ENCODE results near the gene MDH1B. TPM values are rescaled to one million over a fixed set of nuclear protein-coding genes. Genes with fewer than 3 reads are reported as not detected.

MDH1B gene
- total and polyA plus RNA-seq, 2 donors (not counting 3 experiments of a cell fraction or from before 2014, with no cell fraction given): 0.29 TPM; not detected in 1

- no peaks in the 10 kb centered on the region for H3K9me3 ChIP-seq (replicated peaks; ENCODE audit: control insufficient read depth, insufficient read depth, low read length)
- dilution Hi-C loops (cut with MboI; ENCODE audit: extremely low pct_ligation_motif_present, low sequenced_read_pairs) (no loop called here), intact Hi-C loops (cut with micrococcal nuclease) (no loop called here)
- no peaks in the 10 kb centered on the region for H3K27me3 ChIP-seq (ENCODE audit: control insufficient read depth in 2 of 2, insufficient read depth in 2 of 2, low read length in 2 of 2)
- H3K36me3 ChIP-seq (ENCODE audit: control insufficient read depth in 2 of 2, extremely low read depth in 1 of 2, insufficient read depth in 2 of 2, low read length in 2 of 2): no peaks in the 10 kb centered on the region
- H3K4me2 ChIP-seq (ENCODE audit: insufficient read depth, low read length): no peak overlapping the region
- no peaks in the 10 kb centered on the region for H3K4me1 ChIP-seq (ENCODE audit: control insufficient read depth, extremely low read depth, insufficient read depth, low read length)
- no peak for FAIRE-seq
- DNase-seq (ENCODE audit: low read depth, low spot score): no peak
- H2AFZ ChIP-seq (ENCODE audit: low read depth, low read length): no peak overlapping the region
- no peaks in the 10 kb centered on the region for H4K20me1 ChIP-seq (replicated peaks; ENCODE audit: control insufficient read depth, extremely low read depth, insufficient read depth, low read length)
- H3K4me3 ChIP-seq (replicated peaks in 1 of 3; ENCODE audit: insufficient read depth in 1 of 3, low read depth in 1 of 3, low read length in 3 of 3): no peak overlapping the region
- no peak overlapping the region for H3K9ac ChIP-seq (replicated peaks; ENCODE audit: extremely low read depth, insufficient read depth, low read length)
- ChIA-PET POLR2A (no interaction called here), CTCF (interaction anchor here (1.4 kb wide), 1 partner anchor 49 kb away, joined by 3 read pairs; no protein-coding TSS in a partner anchor)
- TF ChIP-seq POLR2AphosphoS5 (IDR thresholded peaks at IDR 0.05; ENCODE audit: insufficient read depth, low read depth, low read length): no peak
- TF ChIP-seq MYC (IDR thresholded peaks at IDR 0.05; ENCODE audit: low read depth, low read length): no peak
- no peak for TF ChIP-seq GATA2 (IDR thresholded peaks at IDR 0.05; ENCODE audit: insufficient read depth, insufficient read length, low read depth, low read length)
- TF ChIP-seq EZH2 (IDR thresholded peaks at IDR 0.05; ENCODE audit: borderline replicate concordance, low read depth, low read length, severe bottlenecking): no peak
- TF ChIP-seq JUN (IDR thresholded peaks at IDR 0.05; ENCODE audit: borderline replicate concordance, insufficient read depth, insufficient read length, low read depth): no peak
- TF ChIP-seq FOS (IDR thresholded peaks at IDR 0.05; ENCODE audit: borderline replicate concordance, insufficient read depth, low read length): no peak
- no TSS peak for BruUV-seq (replicated peaks)
- no peak overlapping the region for H3K27ac ChIP-seq (ENCODE audit: insufficient read depth, low read depth, low read length)
- no peaks in the 10 kb centered on the region for H3K79me2 ChIP-seq (ENCODE audit: control insufficient read depth, insufficient read depth, low read length)
- no peaks in the 10 kb centered on the region for H3K9me1 ChIP-seq (replicated peaks; ENCODE audit: control insufficient read depth, extremely low read depth, insufficient read depth, low read length)
Measured at GRCh38 chr2:206688990-206689389, 76.1 kb downstream of the MDH1B start.

DNA sequence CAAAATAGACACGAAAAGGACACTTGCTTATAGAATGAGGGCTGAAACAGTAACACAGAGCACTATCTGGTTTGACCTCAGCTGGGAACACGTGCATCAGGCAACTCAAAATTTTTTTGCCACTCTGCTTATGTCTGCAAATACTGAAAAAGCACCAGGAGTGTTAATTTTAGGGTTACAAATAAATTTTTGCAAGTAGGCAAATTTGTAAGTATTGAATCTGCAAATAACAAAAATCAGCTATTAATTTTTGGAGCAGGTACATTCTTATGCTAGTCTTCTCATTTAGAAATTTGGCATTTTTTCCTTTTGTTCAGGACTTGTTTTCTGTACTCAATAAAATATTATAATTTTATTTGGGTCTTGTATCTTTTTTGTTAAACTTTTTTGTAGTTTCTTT is 76.7 kb downstream of the MDH1B start:
- Histone ChIP-seq H3K36me3 (ENCODE audit: control insufficient read depth in 2 of 2, extremely low read depth in 1 of 2, insufficient read depth in 2 of 2, low read length in 2 of 2) (no peaks in the 10 kb centered on the region), H3K4me1 (ENCODE audit: control insufficient read depth, extremely low read depth, insufficient read depth, low read length) (no peaks in the 10 kb centered on the region), H3K27ac (ENCODE audit: insufficient read depth, low read depth, low read length) (no peak overlapping the region), H3K9ac (replicated peaks; ENCODE audit: extremely low read depth, insufficient read depth, low read length) (no peak overlapping the region), H3K9me1 (replicated peaks; ENCODE audit: control insufficient read depth, extremely low read depth, insufficient read depth, low read length) (no peaks in the 10 kb centered on the region), H2AFZ (ENCODE audit: low read depth, low read length) (no peak overlapping the region), H3K9me3 (replicated peaks; ENCODE audit: control insufficient read depth, insufficient read depth, low read length) (no peaks in the 10 kb centered on the region), H4K20me1 (replicated peaks; ENCODE audit: control insufficient read depth, extremely low read depth, insufficient read depth, low read length) (no peaks in the 10 kb centered on the region), H3K4me3 (replicated peaks in 1 of 3; ENCODE audit: insufficient read depth in 1 of 3, low read depth in 1 of 3, low read length in 3 of 3) (no peak overlapping the region), H3K79me2 (ENCODE audit: control insufficient read depth, insufficient read depth, low read length) (no peaks in the 10 kb centered on the region), H3K4me2 (ENCODE audit: insufficient read depth, low read length) (no peak overlapping the region), H3K27me3 (ENCODE audit: control insufficient read depth in 2 of 2, insufficient read depth in 2 of 2, low read length in 2 of 2) (no peaks in the 10 kb centered on the region)
- ChIA-PET POLR2A (no interaction called here), CTCF (interaction anchor here (1.4 kb wide), 1 partner anchor 49 kb away, joined by 3 read pairs; no protein-coding TSS in a partner anchor)
- BruUV-seq (replicated peaks): no TSS peak
- no peak for DNase-seq (ENCODE audit: low read depth, low spot score)
- intact Hi-C loops (cut with micrococcal nuclease) (no loop called here), dilution Hi-C loops (cut with MboI; ENCODE audit: extremely low pct_ligation_motif_present, low sequenced_read_pairs) (no loop called here)
- no peak for FAIRE-seq
- no peak for TF ChIP-seq EZH2 (IDR thresholded peaks at IDR 0.05; ENCODE audit: borderline replicate concordance, low read depth, low read length, severe bottlenecking)
- TF ChIP-seq GATA2 (IDR thresholded peaks at IDR 0.05; ENCODE audit: insufficient read depth, insufficient read length, low read depth, low read length): no peak
- TF ChIP-seq POLR2A (IDR thresholded peaks at IDR 0.05; ENCODE audit: low read depth, low read length): no peak
- TF ChIP-seq FOS (IDR thresholded peaks at IDR 0.05; ENCODE audit: borderline replicate concordance, insufficient read depth, low read length): no peak
- TF ChIP-seq, protein P1, sequence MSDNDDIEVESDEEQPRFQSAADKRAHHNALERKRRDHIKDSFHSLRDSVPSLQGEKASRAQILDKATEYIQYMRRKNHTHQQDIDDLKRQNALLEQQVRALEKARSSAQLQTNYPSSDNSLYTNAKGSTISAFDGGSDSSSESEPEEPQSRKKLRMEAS (IDR thresholded peaks at IDR 0.05; ENCODE audit: insufficient read depth, insufficient read length): no peak

Small RNA genes lying within 50 kb of the gene (microRNA-seq; reads per million reads assigned to microRNA genes)
- gene MIR3130-1 (ENCODE audit: borderline number of aligned reads, borderline replicate concordance) (not detected), gene MIR3130-2 (ENCODE audit: borderline number of aligned reads, borderline replicate concordance) (not detected)

Small RNA genes lying within 50 kb of the gene (small RNA-seq; reads per million reads assigned to genes)
- gene MIR3130-2 (ENCODE audit: insufficient read depth, insufficient read length, low read depth, low replicate concordance) (not detected), gene RF00019 (ENCODE audit: insufficient read depth, insufficient read length, low read depth, low replicate concordance) (not detected)

Other genes with a start within 250 kb of the MDH1B start
- not detected in 2 replicates for gene FAM237A, start 122.8 kb downstream of the MDH1B start, total RNA-seq
- not detected in 2 replicates for gene FAM237A, start 122.8 kb downstream of the MDH1B start, polyA plus RNA-seq
- 0.21 and 0.62 TPM in 2 replicates for gene DYTN, start 46.9 kb downstream of the MDH1B start, total RNA-seq
- 0.06 TPM in 1 of 2 replicates, not detected in the other for gene DYTN, start 46.9 kb downstream of the MDH1B start, polyA plus RNA-seq
- 22.6 and 24.1 TPM in 2 replicates for gene FASTKD2, start 278 bp upstream of the MDH1B start, total RNA-seq
- gene FASTKD2, start 278 bp upstream of the MDH1B start, polyA plus RNA-seq: 20.6 and 21.8 TPM in 2 replicates
- gene CPO, start 174.2 kb upstream of the MDH1B start, total RNA-seq: not detected in 2 replicates
- not detected in 2 replicates for gene CPO, start 174.2 kb upstream of the MDH1B start, polyA plus RNA-seq